Measurements from ENCODE around the gene POLR3F.

The POLR3F gene

GRCh38 chr20:18532626-18533025 is 65.4 kb downstream of the POLR3F start:
- H3K4me3 ChIP-seq (ENCODE audit: low read depth, low read length) = no peak overlapping the region
- TF ChIP-seq CTCF (IDR thresholded peaks at IDR 0.05; ENCODE audit: low read depth, low read length, missing control alignments) = no peak

GRCh38 chr20:18533491-18533890 is 66.3 kb downstream of the POLR3F start:
- no peak overlapping the region for H3K4me3 ChIP-seq (ENCODE audit: low read depth, low read length)
- no peak for DNase-seq (ENCODE audit: low read depth)
- no peak for TF ChIP-seq CTCF (IDR thresholded peaks at IDR 0.05; ENCODE audit: low read depth, low read length, missing control alignments)

More at GRCh38 chr20:18532626-18533025, 65.4 kb downstream of the POLR3F start:
- no peak for DNase-seq (ENCODE audit: low read depth)

GRCh38 chr20:18533978-18534644 is 66.9 kb downstream of the POLR3F start:
- TF ChIP-seq CTCF (IDR thresholded peaks at IDR 0.05; ENCODE audit: low read depth, low read length, missing control alignments) = no peak
- no peak overlapping the region for H3K4me3 ChIP-seq (ENCODE audit: low read depth, low read length)
- no peak for DNase-seq (ENCODE audit: low read depth)
